RPMI7951 (cell line): ENCODE measurements around the gene MRO. TPM values are rescaled to one million over a fixed set of nuclear protein-coding genes. Genes with fewer than 3 reads are reported as not detected.
A peak's percentile ranks its signal among the peaks of the same experiment; 100 is the strongest.
"Not testable (repeated sequence)": the region's sequence is repeated elsewhere in the genome, so short reads cannot be mapped to it uniquely, and the experiment has no call there.

Source experiments
- DNase-seq: peaks from one replicate; pipeline ENCODE4 v3.0.0-alpha.2; 2012; ENCODE audit warnings: low read depth
- total RNA-seq: library from RNA; depleted of rRNA; stranded (reverse); fragments of >200 nt; shearing (Covaris generic); gene quantifications from 2 replicates; pipeline ENCODE4 v1.2.3, GENCODE V29; 2014

The MRO gene
- total RNA-seq, 1 experiment from 2014 or later = not detected

- DNase-seq = peak; percentile 16
These were observed 16.7 kb upstream of the MRO start for GRCh38 chr18:50836521-50836957.

DNA sequence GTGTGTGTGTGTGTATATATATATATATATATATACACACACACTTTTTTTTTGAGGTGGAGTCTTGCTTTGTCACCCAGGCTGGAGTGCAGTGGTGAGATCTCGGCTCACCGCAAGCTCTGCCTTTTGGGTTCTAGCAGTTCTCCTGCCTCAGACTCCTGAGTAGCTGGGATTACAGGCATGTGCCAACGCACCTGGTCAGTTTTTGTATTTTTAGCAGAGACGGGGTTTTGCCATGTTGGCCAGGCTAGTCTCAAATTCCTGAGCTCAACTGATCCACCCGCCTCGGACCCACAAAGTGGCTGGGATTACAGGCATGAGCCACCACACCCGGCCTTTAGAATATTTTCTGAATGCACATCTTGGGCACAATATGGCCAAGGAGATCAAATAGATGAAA, 13.7 kb upstream of the MRO start:
- DNase-seq = not testable (repeated sequence)

- no peak for DNase-seq
These were observed 12.9 kb upstream of the MRO start for GRCh38 chr18:50832754-50833153.

- no peak for DNase-seq
These were observed 10.7 kb upstream of the MRO start for GRCh38 chr18:50830544-50830943.

- no peak for DNase-seq
These were observed 9.8 kb upstream of the MRO start for GRCh38 chr18:50829644-50830043.

DNA sequence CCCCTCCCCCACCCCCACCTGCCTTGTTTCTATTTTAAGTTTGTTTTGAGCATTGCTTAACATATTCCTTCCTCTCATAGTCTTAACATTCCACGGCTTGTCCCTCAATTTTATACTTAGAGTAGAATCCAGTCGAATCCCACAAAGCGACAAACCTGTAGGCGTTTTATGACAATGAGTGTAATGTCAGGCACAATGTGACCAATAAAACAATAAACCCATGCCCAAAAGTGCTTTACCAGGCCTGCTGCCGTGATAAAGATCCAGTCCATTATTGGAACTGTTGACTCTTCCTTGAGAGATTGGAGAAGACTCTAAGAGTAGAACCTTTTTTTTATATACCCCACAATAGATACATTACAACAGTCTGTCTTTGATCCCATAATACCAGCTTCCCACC, 6.2 kb upstream of the MRO start:
- no peak for DNase-seq

DNA sequence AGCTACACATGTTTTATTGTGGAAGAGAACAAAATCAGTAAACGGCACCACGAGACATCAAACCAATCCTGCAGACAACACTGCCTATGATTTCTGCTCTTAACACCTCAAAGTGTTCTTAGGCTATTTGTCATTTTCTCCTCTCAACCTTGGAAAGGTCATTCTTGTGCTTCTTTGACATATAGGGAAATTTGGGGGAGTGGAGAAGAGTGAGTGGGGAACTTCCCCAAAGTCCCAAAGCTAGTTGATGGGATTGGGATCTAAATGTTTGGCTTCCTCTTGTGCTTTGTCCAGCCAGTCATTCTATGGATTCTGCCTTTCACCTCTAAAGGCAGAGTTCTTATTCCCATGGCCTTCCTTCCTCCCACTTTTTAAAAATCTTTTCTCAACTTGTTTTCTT, 5.8 kb upstream of the MRO start:
- no peak for DNase-seq

DNA sequence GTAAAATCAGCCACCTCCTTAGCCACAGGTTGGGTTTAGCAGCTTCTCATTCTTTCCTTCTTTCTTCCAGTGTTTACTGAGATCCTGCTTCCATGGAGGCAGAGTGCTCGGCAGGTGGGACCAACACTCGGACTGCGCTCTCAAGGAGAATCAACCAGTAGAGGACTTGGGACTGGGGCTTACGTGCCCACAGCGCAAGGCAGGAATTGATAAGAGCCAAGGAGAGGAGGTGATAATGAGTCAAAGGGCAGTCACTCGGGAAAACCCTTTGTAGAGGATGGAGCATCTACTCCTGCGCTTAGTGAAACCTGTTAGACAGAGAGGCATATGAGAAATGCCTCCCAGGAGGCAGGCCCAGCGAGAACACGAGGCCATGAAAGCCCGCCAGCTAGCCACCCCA, 2.9 kb upstream of the MRO start:
- DNase-seq = no peak

DNA sequence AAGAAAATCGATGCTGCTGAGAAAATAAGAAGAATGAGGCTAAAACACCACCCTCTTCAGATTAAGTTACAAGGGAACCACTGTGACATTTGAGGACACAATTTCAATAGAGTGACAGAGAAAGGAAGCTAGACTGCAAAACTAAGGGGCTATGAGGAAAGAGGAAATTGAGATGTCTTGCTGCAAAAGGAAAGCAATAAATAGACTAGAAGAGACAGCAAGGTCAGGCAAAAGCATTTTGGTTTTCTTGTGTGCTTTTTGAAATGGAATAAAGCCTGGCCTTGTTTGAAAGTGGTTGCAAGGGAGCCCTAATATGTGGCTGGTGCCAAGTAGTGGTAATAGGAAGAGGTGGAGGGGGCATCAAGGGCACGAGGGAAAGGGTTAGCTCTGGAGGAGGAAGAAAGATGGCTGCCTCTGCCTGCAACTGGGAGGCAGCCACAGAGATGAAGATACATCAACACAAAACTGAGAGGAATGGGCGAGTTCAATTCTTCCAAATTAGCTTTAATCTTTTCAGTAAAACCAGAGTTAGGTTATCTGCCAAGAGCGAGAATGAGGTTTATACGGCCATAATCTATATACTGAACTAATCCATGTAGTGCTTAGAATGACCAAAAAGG, 1.2 kb upstream of the MRO start:
- no peak for DNase-seq

DNA sequence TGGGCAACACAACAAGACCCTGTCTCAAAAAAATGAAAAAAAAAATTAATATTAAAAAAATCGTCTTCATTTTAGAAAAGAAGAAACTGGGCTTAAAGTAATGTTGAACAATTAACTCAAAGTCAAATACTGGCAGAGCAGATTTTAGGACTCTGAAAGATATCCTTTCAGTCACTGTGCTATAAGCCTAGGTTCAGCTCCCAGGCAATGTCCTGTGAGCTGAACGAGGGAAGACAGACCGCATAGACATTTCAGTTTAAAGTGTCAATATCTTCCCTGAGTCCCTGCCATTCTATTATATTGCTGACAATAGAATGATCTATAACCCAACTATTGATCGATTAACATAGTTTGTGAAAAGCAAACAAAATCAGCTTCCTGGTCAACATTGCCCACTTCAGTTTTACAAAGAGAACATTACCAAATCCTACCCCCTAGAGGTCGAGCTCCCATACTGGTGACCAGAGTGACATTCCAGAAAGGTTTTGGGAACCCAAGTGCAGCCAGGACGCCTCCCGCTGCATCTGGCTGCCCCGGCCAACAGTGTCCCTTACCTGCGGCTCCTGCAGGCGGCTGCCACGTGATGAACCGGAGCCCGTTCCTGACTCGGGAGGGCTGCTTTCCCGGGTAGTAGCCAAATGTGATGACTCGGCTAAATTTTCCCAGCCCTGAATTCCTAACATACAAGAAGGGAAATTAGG, 639 bp downstream of the MRO start:
- peak; percentile 3 for DNase-seq

DNA sequence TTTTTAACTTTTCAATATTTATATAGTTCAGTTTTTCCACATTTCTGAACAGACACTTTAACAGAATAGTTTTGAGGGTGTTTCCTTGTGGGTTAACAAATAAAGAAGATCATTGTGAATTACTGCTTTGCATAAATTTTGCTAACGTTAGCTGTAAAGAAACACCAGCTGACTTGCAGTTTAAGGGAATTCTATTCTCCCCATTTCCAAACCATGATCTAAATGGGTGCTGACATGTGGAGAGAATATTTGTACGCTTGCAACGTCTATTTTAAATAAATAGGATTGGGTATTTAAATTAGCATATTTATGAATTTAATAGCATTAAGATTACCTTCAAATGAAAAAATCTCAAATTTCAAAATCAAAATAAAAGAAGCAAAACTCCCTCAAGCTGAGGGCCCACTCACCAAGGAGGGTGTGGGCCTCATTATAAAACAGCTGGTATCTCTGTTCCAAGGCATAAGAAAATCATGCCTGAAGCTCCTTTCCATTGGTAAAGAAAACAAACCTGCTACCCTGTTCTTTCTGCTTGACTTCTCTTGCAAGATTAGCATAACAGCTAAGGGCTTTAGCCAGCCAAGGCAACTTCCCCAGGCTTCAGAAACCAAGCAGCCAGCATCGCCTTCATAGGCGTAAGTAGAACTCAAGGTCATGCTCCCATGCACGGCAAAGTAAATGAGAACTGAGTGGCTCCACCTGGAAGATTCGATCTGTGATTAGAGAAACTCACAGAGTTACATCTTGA, 3.2 kb downstream of the MRO start:
- DNase-seq = peak; percentile 5

- DNase-seq = no peak
These were observed 5.4 kb downstream of the MRO start for GRCh38 chr18:50814395-50814794.

- no peak for DNase-seq
These were observed 6.5 kb downstream of the MRO start for GRCh38 chr18:50813353-50813752.

GRCh38 chr18:50812834-50813233, 7.0 kb downstream of the MRO start:
- no peak for DNase-seq

GRCh38 chr18:50807176-50807575, 12.6 kb downstream of the MRO start:
- DNase-seq = no peak

DNA sequence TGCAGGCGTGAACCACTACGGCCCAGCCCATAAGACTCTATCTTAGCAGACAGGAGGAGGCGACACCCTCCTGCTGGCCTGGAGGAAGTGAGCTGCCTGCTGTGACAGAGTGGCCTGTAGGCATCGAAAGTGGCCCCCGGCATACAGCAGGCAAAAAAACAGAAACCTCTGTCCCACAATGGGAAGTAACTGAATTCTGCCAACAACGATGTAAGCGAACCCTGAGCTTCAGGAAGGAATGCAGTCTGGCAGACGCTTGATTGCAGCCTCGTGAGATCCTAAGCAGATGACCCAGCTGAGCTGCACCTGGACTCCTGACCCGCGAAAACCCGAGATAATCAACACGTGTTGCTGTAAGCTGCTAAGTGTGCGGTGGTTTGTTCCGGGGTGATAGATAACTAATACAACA, 13.6 kb downstream of the MRO start:
- no peak for DNase-seq

- DNase-seq = no peak
These were observed 14.1 kb downstream of the MRO start for GRCh38 chr18:50805732-50806131.

DNA sequence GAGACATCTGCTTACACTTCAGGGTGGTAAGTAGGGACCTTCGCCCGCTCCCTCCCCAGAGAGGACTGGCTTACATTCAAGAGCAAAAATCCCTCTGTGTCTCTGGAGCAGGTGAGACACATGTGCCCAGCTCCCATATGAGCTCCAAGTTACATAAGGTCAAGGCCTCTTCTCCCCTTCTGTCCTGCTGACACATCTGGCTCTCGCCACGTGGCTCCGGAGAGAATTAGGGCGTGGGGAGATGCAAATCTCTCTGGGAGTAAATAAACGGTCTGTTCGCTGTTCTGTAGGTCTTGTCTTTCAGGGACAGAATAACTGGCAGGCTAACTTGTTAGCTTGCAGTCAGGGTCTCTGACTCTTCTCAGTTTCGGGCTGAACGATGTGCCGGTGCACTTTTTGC, 16.2 kb downstream of the MRO start:
- no peak for DNase-seq

- no peak for DNase-seq
These were observed 17.7 kb downstream of the MRO start for GRCh38 chr18:50802141-50802540.

- DNase-seq = peak; percentile 53
These were observed 22.7 kb downstream of the MRO start for GRCh38 chr18:50797142-50797541.

DNA sequence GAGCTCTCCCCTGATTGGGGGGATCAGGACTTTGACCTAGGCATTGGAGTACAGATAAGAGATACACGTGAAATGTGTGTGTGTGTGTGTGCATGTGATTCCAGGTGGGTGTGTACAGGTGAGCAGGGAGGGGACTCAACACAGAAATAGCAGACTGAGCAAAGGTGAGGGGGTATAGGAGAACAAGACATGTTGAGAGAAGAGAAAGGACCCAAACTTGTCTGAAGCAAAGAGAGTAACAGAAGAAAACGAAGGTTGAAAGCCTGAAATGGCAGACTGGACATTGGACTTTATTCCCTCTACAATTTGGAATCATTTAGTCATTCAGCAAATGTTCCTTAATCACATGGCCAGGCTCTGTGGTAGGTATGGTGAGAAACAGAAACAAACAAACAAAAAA, 23.3 kb downstream of the MRO start:
- no peak for DNase-seq

DNA sequence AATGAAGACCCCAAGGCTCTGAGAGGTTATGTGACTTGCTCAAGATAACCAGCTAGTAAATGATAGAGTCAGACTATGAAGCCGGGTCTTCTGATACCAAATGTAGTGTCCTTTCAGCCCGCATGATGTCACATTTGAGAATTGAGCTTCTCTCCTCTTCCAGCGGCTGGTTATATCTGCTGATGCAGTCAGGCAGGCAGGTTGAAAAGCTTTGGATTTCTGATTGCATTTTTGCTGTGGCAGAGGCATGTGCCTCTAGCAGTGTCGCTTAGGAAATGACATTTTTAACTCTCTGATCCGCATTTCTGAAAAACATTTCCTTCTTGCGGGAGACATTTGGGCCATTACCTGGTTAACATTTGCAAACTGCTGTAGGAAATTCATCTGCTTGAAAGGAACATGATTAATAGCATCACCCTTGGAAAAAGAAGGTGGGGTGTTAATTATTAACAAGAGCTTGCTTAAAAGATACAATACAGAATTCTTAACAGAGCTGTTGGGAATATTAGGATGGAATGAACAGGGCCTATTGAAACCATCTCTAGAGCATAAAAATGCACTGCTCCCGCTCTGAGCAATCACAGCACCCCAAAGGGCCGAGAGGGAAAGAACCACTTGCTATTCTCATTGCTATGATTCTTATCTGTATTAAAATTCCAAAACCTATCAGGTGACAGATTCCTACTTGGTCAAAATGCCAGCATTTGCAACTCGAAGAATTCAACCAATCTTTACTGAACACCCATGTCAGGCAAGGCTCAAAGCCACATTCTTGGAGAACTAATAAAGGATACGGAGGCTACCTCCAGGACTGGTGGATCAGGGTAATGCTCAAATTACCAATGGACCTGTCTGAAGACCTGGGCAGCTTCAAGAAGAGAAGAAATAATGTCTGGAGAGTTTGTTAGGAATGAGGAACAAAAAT, 25.9 kb downstream of the MRO start:
- DNase-seq = no peak
